Mesothelial cell of epicardium (in vitro differentiated cells): Measurements from ENCODE around the gene BAD. TPM values are rescaled to one million over a fixed set of nuclear protein-coding genes. Genes with fewer than 3 reads are reported as not detected.

Source experiments
- DNase-seq, 2 experiments: peaks; one replicate each; pipeline ENCODE4 v3.0.0; 2021; ENCODE audit warnings: low spot score in 2 of 2; ENCODE audit not compliant: unreplicated experiment in 2 of 2
- H3K27ac Mint-ChIP-seq: 2 replicates; pipeline ENCODE4 v1.8.0; 2021; ENCODE audit warnings: mixed read lengths
- H3K27me3 Mint-ChIP-seq: 2 replicates; pipeline ENCODE4 v1.8.0; 2021; ENCODE audit warnings: low read depth, mixed read lengths
- H3K36me3 Mint-ChIP-seq: 2 replicates; pipeline ENCODE4 v1.8.0; 2021; ENCODE audit warnings: mixed read lengths
- H3K4me1 Mint-ChIP-seq: 2 replicates; pipeline ENCODE4 v1.8.0; 2021; ENCODE audit warnings: mixed read lengths
- H3K4me3 Mint-ChIP-seq: 2 replicates; pipeline ENCODE4 v1.8.0; 2021; ENCODE audit warnings: mild to moderate bottlenecking, moderate library complexity, mixed read lengths
- H3K9me3 Mint-ChIP-seq: 2 replicates; pipeline ENCODE4 v1.8.0; 2021; ENCODE audit warnings: mixed read lengths
- total RNA-seq: library from RNA; stranded (reverse); gene quantifications from 3 replicates; pipeline ENCODE4 v1.2.1, GENCODE V29; 2021
- TF ChIP-seq, protein P1 (sequence below): fragments of 200-600 bp; sonication (generic); IDR thresholded peaks from one replicate; pipeline ENCODE4 v1.5.0; 2021; ENCODE audit warnings: antibody characterized with exemption; ENCODE audit not compliant: unreplicated experiment

Gene BAD
- total RNA-seq, 1 donor from 2014 or later: 50.2 TPM

DNA sequence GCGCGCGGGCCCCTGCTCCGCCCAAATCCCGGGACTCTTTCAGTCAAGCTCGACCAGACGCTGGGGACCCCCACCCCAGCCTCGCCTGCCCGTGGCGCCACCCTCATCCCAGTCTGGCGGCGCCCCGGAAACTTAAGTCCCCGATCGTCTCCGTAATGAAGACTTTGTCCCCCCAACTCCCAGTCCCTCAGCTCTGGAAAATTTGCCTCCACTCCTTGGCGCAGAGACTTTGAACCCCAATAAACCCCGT lies 32.8 kb downstream of the BAD start:
- Mint-ChIP-seq H3K27ac (peak overlapping the region; percentile 73), H3K27me3 (no peaks in the 10 kb centered on the region)
- no peak for DNase-seq

DNA sequence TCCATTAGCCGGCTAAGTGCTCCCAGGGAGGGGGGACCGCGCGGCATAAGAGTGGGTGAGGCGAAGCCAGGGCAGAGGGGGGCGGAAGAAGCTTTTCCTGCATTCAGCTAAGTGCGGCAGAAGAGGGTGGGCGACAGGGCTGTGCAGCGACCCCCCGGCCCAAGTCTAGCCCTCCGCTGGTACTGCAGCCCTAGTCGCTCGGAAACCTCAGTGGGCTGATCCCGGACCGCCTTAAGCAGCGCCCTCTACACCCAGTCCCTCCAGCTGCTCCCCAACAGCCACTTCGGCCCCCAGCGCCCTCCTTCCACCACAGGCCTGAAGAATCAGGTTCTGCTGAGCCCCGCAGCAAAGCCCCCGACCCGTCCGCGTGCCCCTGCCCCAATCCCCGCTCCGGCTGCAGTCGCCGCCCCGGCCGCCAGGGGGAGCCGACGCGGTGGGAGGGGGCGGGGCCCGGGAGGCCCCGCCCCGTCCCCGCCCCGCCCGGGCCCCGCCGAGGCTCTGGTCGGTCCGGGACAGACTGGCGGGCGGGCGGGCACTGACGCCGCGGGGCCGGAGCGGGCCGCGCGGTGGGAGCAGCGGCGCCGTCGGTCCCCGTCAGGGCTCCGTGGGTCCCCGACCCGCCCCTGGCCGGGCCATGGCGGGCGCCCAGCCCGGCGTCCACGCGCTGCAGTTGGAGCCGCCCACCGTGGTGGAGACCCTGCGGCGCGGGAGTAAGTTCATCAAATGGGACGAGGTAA lies 33.3 kb downstream of the BAD start, which contains the start of gene PLCB3:
PLCB3 (plus strand) TSS at position 515 of the 737 bp plus-strand sequence; CDS start at position 635, 120 bp downstream.
- Mint-ChIP-seq H3K4me3 (peak within 1 kb of the TSS; percentile 83), H3K27ac (peak within 1 kb of the TSS; percentile 73), H3K4me1 (peaks cover 16% of the 10 kb centered on the region), H3K36me3 (no peaks in the 10 kb centered on the region), H3K9me3 (no peaks in the 10 kb centered on the region), H3K27me3 (no peaks in the 10 kb centered on the region)
- peak in 1 of 2 experiments; percentile 77 for DNase-seq
- TF ChIP-seq, protein P1, sequence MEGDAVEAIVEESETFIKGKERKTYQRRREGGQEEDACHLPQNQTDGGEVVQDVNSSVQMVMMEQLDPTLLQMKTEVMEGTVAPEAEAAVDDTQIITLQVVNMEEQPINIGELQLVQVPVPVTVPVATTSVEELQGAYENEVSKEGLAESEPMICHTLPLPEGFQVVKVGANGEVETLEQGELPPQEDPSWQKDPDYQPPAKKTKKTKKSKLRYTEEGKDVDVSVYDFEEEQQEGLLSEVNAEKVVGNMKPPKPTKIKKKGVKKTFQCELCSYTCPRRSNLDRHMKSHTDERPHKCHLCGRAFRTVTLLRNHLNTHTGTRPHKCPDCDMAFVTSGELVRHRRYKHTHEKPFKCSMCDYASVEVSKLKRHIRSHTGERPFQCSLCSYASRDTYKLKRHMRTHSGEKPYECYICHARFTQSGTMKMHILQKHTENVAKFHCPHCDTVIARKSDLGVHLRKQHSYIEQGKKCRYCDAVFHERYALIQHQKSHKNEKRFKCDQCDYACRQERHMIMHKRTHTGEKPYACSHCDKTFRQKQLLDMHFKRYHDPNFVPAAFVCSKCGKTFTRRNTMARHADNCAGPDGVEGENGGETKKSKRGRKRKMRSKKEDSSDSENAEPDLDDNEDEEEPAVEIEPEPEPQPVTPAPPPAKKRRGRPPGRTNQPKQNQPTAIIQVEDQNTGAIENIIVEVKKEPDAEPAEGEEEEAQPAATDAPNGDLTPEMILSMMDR: peak; percentile 85

More for the DNA sequence above, 32.8 kb downstream of the BAD start:
- Mint-ChIP-seq H3K4me1 (peaks cover 16% of the 10 kb centered on the region), H3K9me3 (no peaks in the 10 kb centered on the region), H3K36me3 (no peaks in the 10 kb centered on the region), H3K4me3 (peak overlapping the region; percentile 83)
- TF ChIP-seq, protein P1: no peak

DNA sequence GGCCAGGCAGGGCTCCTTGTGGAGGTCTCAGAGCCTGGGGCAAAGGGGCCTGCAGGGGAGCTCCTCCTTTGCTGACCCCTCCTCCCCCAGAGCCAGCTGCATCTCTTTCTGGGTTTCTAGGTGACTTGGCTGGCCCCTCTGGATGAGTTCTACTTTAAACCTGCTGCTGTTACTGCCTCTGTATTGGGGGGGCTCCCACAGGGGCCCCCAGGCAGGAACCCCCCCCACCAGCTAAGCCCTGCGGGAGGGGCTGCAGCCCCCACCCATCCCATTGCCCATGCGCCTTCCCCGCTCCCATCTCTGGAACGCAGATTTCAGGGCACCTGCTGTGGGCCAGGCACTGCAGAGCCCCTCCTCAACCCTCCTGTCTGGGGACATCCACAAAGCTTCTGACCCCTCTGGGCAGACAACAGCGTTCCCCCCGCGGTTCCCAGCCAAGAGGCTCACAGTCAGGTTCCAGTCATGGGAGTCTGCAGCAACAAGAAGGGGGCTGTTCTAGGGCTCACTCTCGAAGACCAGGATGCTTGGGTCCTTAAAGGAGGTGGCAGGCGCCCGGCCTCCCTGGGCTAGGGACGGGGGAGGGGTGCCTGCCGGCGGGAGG lies 34.0 kb downstream of the BAD start:
- Mint-ChIP-seq H3K9me3 (no peaks in the 10 kb centered on the region), H3K36me3 (no peaks in the 10 kb centered on the region), H3K27me3 (no peaks in the 10 kb centered on the region), H3K4me3 (peak overlapping the region; percentile 75), H3K27ac (no peak overlapping the region), H3K4me1 (peaks cover 20% of the 10 kb centered on the region)
- DNase-seq: no peak
- TF ChIP-seq, protein P1: no peak

DNA sequence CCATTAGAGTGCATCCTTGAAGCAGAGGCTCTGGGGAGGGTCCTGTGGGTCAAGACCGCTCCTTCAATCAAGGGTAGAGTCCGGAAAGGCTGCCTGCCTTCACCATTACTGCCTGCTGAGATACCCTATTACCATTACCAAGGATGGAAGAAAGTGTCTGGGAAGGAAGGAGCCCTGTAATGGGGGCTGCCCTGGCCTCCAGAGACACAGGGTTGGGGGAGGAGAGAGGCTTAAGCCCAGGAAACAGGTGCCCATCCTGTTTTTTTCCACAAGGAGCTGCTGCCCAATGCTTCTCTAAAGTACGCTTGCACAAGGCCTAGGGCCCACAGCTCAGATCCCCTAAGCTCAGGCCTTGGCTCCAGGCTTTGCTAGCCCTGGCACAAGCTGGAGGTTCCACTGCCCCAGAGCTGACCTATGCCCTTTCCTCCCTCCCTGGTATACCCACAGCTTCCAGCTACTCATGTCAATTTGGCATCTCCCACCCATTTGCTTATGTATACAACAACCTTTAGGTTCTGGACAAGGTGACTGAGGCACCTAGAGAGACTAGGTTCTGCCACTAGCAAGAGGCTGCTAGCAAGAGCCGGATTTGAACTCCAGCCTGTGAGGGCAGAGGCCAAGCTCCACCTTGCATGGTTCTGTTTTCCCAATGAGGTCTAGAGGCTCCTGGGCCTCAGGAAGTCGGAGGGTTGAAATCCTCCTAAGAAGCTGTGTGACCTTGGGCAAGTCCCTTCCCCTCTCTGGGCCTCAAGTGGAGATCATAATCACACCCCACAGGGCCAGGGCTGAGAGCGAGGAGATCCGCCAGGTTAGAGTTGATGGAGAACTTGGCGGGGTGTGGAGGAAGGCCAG lies 34.7 kb downstream of the BAD start:
- TF ChIP-seq, protein P1: no peak
- Mint-ChIP-seq H3K27ac (no peak overlapping the region), H3K4me1 (peaks cover 21% of the 10 kb centered on the region), H3K9me3 (no peaks in the 10 kb centered on the region), H3K4me3 (peak overlapping the region; percentile 28), H3K36me3 (no peaks in the 10 kb centered on the region), H3K27me3 (no peaks in the 10 kb centered on the region)
- DNase-seq: no peak

DNA sequence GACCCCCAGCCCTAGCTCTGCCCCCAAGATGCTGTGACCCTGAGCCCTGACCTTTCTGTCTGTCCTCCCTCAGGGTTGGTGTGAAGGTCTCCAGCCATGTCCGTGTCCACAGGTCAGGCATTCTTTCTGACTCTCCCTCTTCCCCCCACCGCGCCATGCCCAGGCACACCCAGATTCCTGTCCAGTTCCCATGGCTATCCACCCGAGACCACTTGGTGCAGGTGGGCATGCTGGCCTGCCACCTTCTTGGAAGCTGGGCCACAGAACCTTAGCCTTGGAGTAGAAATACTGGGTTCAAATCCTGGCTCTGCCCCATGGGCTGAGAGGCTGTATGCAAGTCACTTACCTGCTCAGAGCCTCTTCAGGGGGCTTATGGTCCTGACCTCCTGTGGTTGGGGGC lies 35.4 kb downstream of the BAD start:
- H3K36me3 Mint-ChIP-seq: no peaks in the 10 kb centered on the region
- no peak overlapping the region for H3K4me3 Mint-ChIP-seq
- DNase-seq: no peak
- TF ChIP-seq, protein P1: no peak
- no peaks in the 10 kb centered on the region for H3K9me3 Mint-ChIP-seq
- no peaks in the 10 kb centered on the region for H3K27me3 Mint-ChIP-seq
- no peak overlapping the region for H3K27ac Mint-ChIP-seq
- H3K4me1 Mint-ChIP-seq: peaks cover 21% of the 10 kb centered on the region
